SK-N-SH (cell line): ENCODE measurements around the gene THADA. TPM values are rescaled to one million over a fixed set of nuclear protein-coding genes. Genes with fewer than 3 reads are reported as not detected.

Experiments used
- CTCF ChIA-PET: fragments of 300-600, 350-600 bp; formaldehyde crosslinking; extraction: SDS; loops from one replicate; lab custom pipeline; 2021; lab: Yijun Ruan, JAX
- POLR2A ChIA-PET: fragments of 350-600 bp; sonication (Branson Sonifier 250); formaldehyde crosslinking; extraction: SDS; loops from one replicate; lab custom pipeline; 2020; ENCODE audit warnings: antibody characterized with exemption, inconsistent platforms; lab: Yijun Ruan, JAX
- DNase-seq: peaks from one replicate; pipeline ENCODE4 v3.0.0; 2012
- H2AFZ ChIP-seq: fragments of 200-600 bp; sonication (generic); 2 replicates; pipeline ENCODE4 v1.8.1; 2016; ENCODE audit warnings: antibody characterized with exemption, mild to moderate bottlenecking, low read depth
- H3F3A ChIP-seq: fragments of 200-600 bp; sonication (generic); replicated peaks from 2 replicates; pipeline ENCODE3; 2016; ENCODE audit warnings: antibody characterized with exemption, mild to moderate bottlenecking; ENCODE audit not compliant: insufficient read depth
- H3K27ac ChIP-seq, 2 experiments: fragments of 200-500 bp in 1 of 2; fragments of 200-600 bp in 1 of 2; sonication (Bioruptor generic) in 1 of 2; sonication (generic), shearing (Covaris generic) in 1 of 2; 2 replicates each; pipeline versions ENCODE4 v1.5.1 to v1.6.1; 2014 to 2016; ENCODE audit warnings: low read depth in 2 of 2, inconsistent platforms in 1 of 2, low read length in 1 of 2, mild to moderate bottlenecking in 1 of 2, mixed read lengths in 1 of 2
- H3K27me3 ChIP-seq: fragments of 200-600 bp; sonication (generic), shearing (Covaris generic); 2 replicates; pipeline ENCODE4 v1.6.1; 2016; ENCODE audit warnings: mixed run types; ENCODE audit not compliant: insufficient read depth
- H3K36me3 ChIP-seq, 2 experiments: fragments of 200-500 bp in 1 of 2; fragments of 200-600 bp in 1 of 2; sonication (Bioruptor generic) in 1 of 2; sonication (generic) in 1 of 2; replicated peaks in 1 of 2; 2 replicates each; pipeline versions ENCODE3 to v1.5.1; 2014 to 2016; ENCODE audit warnings: low read length in 1 of 2, mild to moderate bottlenecking in 1 of 2; ENCODE audit not compliant: insufficient read depth in 2 of 2, control insufficient read depth in 1 of 2
- H3K4me1 ChIP-seq, 2 experiments: fragments of 200-500 bp in 1 of 2; fragments of 200-600 bp in 1 of 2; sonication (Bioruptor generic) in 1 of 2; sonication (generic), shearing (Covaris generic) in 1 of 2; 2 replicates each; pipeline versions ENCODE4 v1.5.1 to v1.6.1; 2014 to 2016; ENCODE audit warnings: low read depth in 1 of 2, low read length in 1 of 2, mixed run types in 1 of 2; ENCODE audit not compliant: insufficient read depth in 2 of 2, control insufficient read depth in 1 of 2
- H3K4me2 ChIP-seq: fragments of 200-600 bp; sonication (generic), shearing (Covaris generic); 2 replicates; pipeline ENCODE4 v1.6.1; 2017; ENCODE audit warnings: mixed run types
- H3K4me3 ChIP-seq, 2 experiments: fragments of 200-500 bp in 1 of 2; fragments of 200-600 bp in 1 of 2; sonication (Bioruptor generic) in 1 of 2; sonication (generic), shearing (Covaris generic) in 1 of 2; 2 replicates each; pipeline versions ENCODE4 v1.5.1 to v1.8.1; 2014 to 2016; ENCODE audit warnings: low read depth in 2 of 2, inconsistent platforms in 1 of 2, low read length in 1 of 2, mild to moderate bottlenecking in 1 of 2, mixed read lengths in 1 of 2, moderate library complexity in 1 of 2
- H3K79me2 ChIP-seq: fragments of 200-600 bp; sonication (generic); 2 replicates; pipeline ENCODE4 v1.8.1; 2017; ENCODE audit warnings: mild to moderate bottlenecking; ENCODE audit not compliant: insufficient read depth
- H3K9ac ChIP-seq: fragments of 200-600 bp; sonication (generic); 2 replicates; pipeline ENCODE4 v1.6.1; 2017; ENCODE audit warnings: mixed run types
- H3K9me2 ChIP-seq: fragments of 200-600 bp; sonication (generic); 2 replicates; pipeline ENCODE4 v1.6.1; 2017; ENCODE audit warnings: mixed run types
- H3K9me3 ChIP-seq: fragments of 200-600 bp; sonication (generic); 2 replicates; pipeline ENCODE4 v1.6.1; 2017; ENCODE audit warnings: mixed run types, mild to moderate bottlenecking, moderate library complexity
- H4K20me1 ChIP-seq: fragments of 200-600 bp; sonication (generic); 2 replicates; pipeline ENCODE4 v1.6.1; 2017; ENCODE audit warnings: mild to moderate bottlenecking, mixed run types; ENCODE audit not compliant: insufficient read depth
- CHD2 ChIP-seq: fragments of 150-350 bp; IDR thresholded peaks from 2 replicates; pipeline ENCODE4 v1.6.1; 2018; ENCODE audit warnings: low read length; ENCODE audit not compliant: partially characterized antibody
- CTCF ChIP-seq: fragments of 200-600 bp; sonication (generic); IDR thresholded peaks from 2 replicates; pipeline ENCODE4 v1.6.1; 2017; ENCODE audit warnings: antibody characterized with exemption, mild to moderate bottlenecking, moderate library complexity
- ELF1 ChIP-seq: IDR thresholded peaks from 2 replicates; pipeline ENCODE4 v1.4.0; 2012
- FOXM1 ChIP-seq: IDR thresholded peaks from 2 replicates; pipeline ENCODE4 v1.4.0; 2012; ENCODE audit warnings: low read depth, mild to moderate bottlenecking
- IRF3 ChIP-seq: fragments of 150-350 bp; IDR thresholded peaks from 2 replicates; pipeline ENCODE4 v1.6.1; 2016; ENCODE audit warnings: mild to moderate bottlenecking, low read depth, low read length
- JUND ChIP-seq: IDR thresholded peaks from 2 replicates; pipeline ENCODE4 v1.4.0; 2012
- MAX ChIP-seq: IDR thresholded peaks from 2 replicates; pipeline ENCODE4 v1.4.0; 2012; ENCODE audit warnings: low read depth
- MEF2A ChIP-seq: IDR thresholded peaks from 2 replicates; pipeline ENCODE4 v1.4.0; 2012; ENCODE audit warnings: low read depth, borderline replicate concordance
- MXI1 ChIP-seq: IDR thresholded peaks from 2 replicates; pipeline ENCODE4 v1.6.1; 2012; ENCODE audit warnings: mild to moderate bottlenecking, low read depth, low read length, improper control_type of control experiment
- PBX3 ChIP-seq: IDR thresholded peaks from 2 replicates; pipeline ENCODE4; 2012
- POLR2AphosphoS5 ChIP-seq: IDR thresholded peaks from 2 replicates; pipeline ENCODE4 v1.6.1; 2012; ENCODE audit warnings: low read depth, low read length
- RAD21 ChIP-seq: IDR thresholded peaks from 2 replicates; pipeline ENCODE4 v1.6.1; 2012; ENCODE audit warnings: mild to moderate bottlenecking, low read length
- RCOR1 ChIP-seq: fragments of 150-350 bp; IDR thresholded peaks from 2 replicates; pipeline ENCODE4 v1.6.1; 2017; ENCODE audit warnings: antibody characterized with exemption, low read length
- REST ChIP-seq: IDR thresholded peaks from 2 replicates; pipeline ENCODE4 v1.6.1; 2012; ENCODE audit warnings: mild to moderate bottlenecking, low read depth, low read length, moderate library complexity
- RFX5 ChIP-seq: IDR thresholded peaks from 2 replicates; pipeline ENCODE4 v1.6.1; 2012; ENCODE audit warnings: mild to moderate bottlenecking, improper control_type of control experiment, low read length
- RXRA ChIP-seq: IDR thresholded peaks from 2 replicates; pipeline ENCODE4 v1.4.0; 2012; ENCODE audit warnings: low read depth, mild to moderate bottlenecking, borderline replicate concordance
- SMC3 ChIP-seq: IDR thresholded peaks from 2 replicates; pipeline ENCODE4 v1.6.1; 2012; ENCODE audit warnings: low read depth, low read length, improper control_type of control experiment
- TEAD4 ChIP-seq: IDR thresholded peaks from 2 replicates; pipeline ENCODE4 v1.4.0; 2012; ENCODE audit warnings: mild to moderate bottlenecking, borderline replicate concordance; ENCODE audit not compliant: insufficient read depth
- USF1 ChIP-seq: IDR thresholded peaks from 2 replicates; pipeline ENCODE4 v1.4.0; 2012; ENCODE audit warnings: low read depth, borderline replicate concordance
- WGBS: methylation state at CpG from one replicate; pipeline ENCODE4 v1.1.6; 2017; ENCODE audit warnings: low lambda C conversion rate; 5-methylcytosine and 5-hydroxymethylcytosine counted together
- polyA plus RNA-seq, 3 experiments: library from polyadenylated mRNA; depleted of rRNA; stranded (reverse); fragments of >200 nt; gene quantifications; 2 replicates each; pipeline ENCODE4 v1.2.3, GENCODE V29; 2012

The THADA gene
- polyA plus RNA-seq, 1 of the 3 experiments (the other 2 are of a cell fraction), result 25.6 TPM

- TF ChIP-seq IRF3 (no peak), MAX (no peak)
Measured at GRCh38 chr2:43420389-43420801, 175.4 kb downstream of the THADA start (continued).

- 93% methylated on average over 2 of the region's 2 CpGs for WGBS
- H3K9me2 ChIP-seq, result no peaks in the 10 kb centered on the region
- POLR2A ChIA-PET, result no interaction called here
- no peaks in the 10 kb centered on the region for H3K27me3 ChIP-seq
- H3K36me3 ChIP-seq, result peaks cover 2 to 4% of the 10 kb centered on the region in 2 experiments
- no peak overlapping the region for H3K4me3 ChIP-seq
- no peaks in the 10 kb centered on the region for H4K20me1 ChIP-seq
- CTCF ChIA-PET, result interaction anchor here (1.5 kb wide), 1 partner anchor 11 kb away, joined by 3 read pairs; no protein-coding TSS in a partner anchor
- H3K9ac ChIP-seq, result no peak overlapping the region
- peaks cover 2% of the 10 kb centered on the region for H3F3A ChIP-seq
- no peak for TF ChIP-seq SMC3
- TF ChIP-seq MEF2A, result no peak
- TF ChIP-seq ELF1, result no peak
- no peak for TF ChIP-seq RFX5
- TF ChIP-seq POLR2AphosphoS5, result no peak
- TF ChIP-seq RXRA, result no peak
- TF ChIP-seq JUND, result no peak
- TF ChIP-seq RCOR1, result no peak
- TF ChIP-seq FOXM1, result no peak
- TF ChIP-seq USF1, result no peak
- no peak for DNase-seq
- H3K79me2 ChIP-seq, result no peaks in the 10 kb centered on the region
- no peaks in the 10 kb centered on the region for H3K9me3 ChIP-seq
- peaks cover 20 to 45% of the 10 kb centered on the region in 2 experiments for H3K4me1 ChIP-seq
- H3K4me2 ChIP-seq, result no peak overlapping the region
- H2AFZ ChIP-seq, result no peak overlapping the region
- peak overlapping the region in 1 of 2 experiments; percentile 83; a peak in 1 of 4 replicates for H3K27ac ChIP-seq
Measured at GRCh38 chr2:43419876-43420275, 176.0 kb downstream of the THADA start.

GRCh38 chr2:43419243-43419642 is 176.6 kb downstream of the THADA start:
- Histone ChIP-seq H2AFZ (no peak overlapping the region), H3K4me2 (no peak overlapping the region), H3F3A (no peaks in the 10 kb centered on the region), H4K20me1 (no peaks in the 10 kb centered on the region), H3K4me1 (peaks cover 24 to 41% of the 10 kb centered on the region in 2 experiments), H3K27me3 (no peaks in the 10 kb centered on the region), H3K36me3 (peaks cover 3 to 4% of the 10 kb centered on the region in 2 experiments), H3K27ac (no peak overlapping the region), H3K9ac (no peak overlapping the region), H3K9me2 (no peaks in the 10 kb centered on the region), H3K4me3 (no peak overlapping the region), H3K9me3 (no peaks in the 10 kb centered on the region), H3K79me2 (no peaks in the 10 kb centered on the region)
- no peak for DNase-seq
- WGBS, result 95% methylated on average over 3 of the region's 3 CpGs
- ChIA-PET POLR2A (no interaction called here), CTCF (no interaction called here)
- TF ChIP-seq CTCF, result no peak
- TF ChIP-seq MXI1, result no peak
- no peak for TF ChIP-seq REST
- no peak for TF ChIP-seq RAD21
- no peak for TF ChIP-seq TEAD4
- TF ChIP-seq CHD2, result no peak
- TF ChIP-seq PBX3, result no peak
- TF ChIP-seq RFX5, result no peak
- no peak for TF ChIP-seq JUND
- TF ChIP-seq ELF1, result no peak
- no peak for TF ChIP-seq FOXM1
